Measurements from ENCODE around the gene SMYD3. TPM values are rescaled to one million over a fixed set of nuclear protein-coding genes. Genes with fewer than 3 reads are reported as not detected.

SMYD3 gene
- total and polyA plus RNA-seq, 9 of the 15 experiments (the other 6 are each of a cell fraction or from before 2014, with no cell fraction given) = 128 to 440 (median 197) TPM

- DNase-seq (ENCODE audit: extremely low read depth in 1 of 4, low spot score in 3 of 4) = no peak
- intact Hi-C loops (cut with micrococcal nuclease) = loop anchor here (10.0 kb wide), 1 partner anchor 274 kb away; no protein-coding TSS in a partner anchor
- no peaks in the 10 kb centered on the region for H3K9me1 ChIP-seq (ENCODE audit: control insufficient read depth, insufficient read depth, low read length)
- no peaks in the 10 kb centered on the region for H4K20me1 ChIP-seq (replicated peaks; ENCODE audit: control insufficient read depth, insufficient read depth, low read length)
- no peak overlapping the region for H3K4me3 ChIP-seq
- FAIRE-seq = no peak
- H2AFZ ChIP-seq (ENCODE audit: low read depth, low read length) = no peak overlapping the region
- no peaks in the 10 kb centered on the region for H3K27me3 ChIP-seq (ENCODE audit: control insufficient read depth in 2 of 2, insufficient read depth in 2 of 2, low read length in 2 of 2)
- no peaks in the 10 kb centered on the region for H3K36me3 ChIP-seq (ENCODE audit: control insufficient read depth, insufficient read depth, low read length)
- in situ Hi-C loops (cut with MboI) = no loop called here
- no peak overlapping the region for H3K27ac ChIP-seq (ENCODE audit: extremely low read depth, low read depth, low read length)
- no peaks in the 10 kb centered on the region for H3K9me3 ChIP-seq (replicated peaks; ENCODE audit: control insufficient read depth, insufficient read depth, low read depth, low read length)
- ChIA-PET CTCF (ENCODE audit: low intra/inter-chr PET ratio) (no interaction called here), POLR2A (no interaction called here)
- H3K79me2 ChIP-seq (ENCODE audit: control insufficient read depth, insufficient read depth, low read length) = no peaks in the 10 kb centered on the region
- no peak for ATAC-seq
- no TSS peak for BruUV-seq (replicated peaks)
- TF ChIP-seq ZNF280B (CRISPR knock-in tag; IDR thresholded peaks at IDR 0.05) (no peak), MAFG (tag; conservative IDR thresholded peaks at IDR 0.05) (peak; percentile 68), MAFK (IDR thresholded peaks at IDR 0.05; ENCODE audit: low read length) (peak; percentile 65), MAFF (IDR thresholded peaks at IDR 0.05; ENCODE audit: low read length) (peak; percentile 74), ZNF316 (IDR thresholded peaks at IDR 0.05) (peak; percentile 85), C11orf30 (IDR thresholded peaks at IDR 0.05; ENCODE audit: low read depth) (peak; percentile 74), KLF10 (CRISPR knock-in tag; IDR thresholded peaks at IDR 0.05) (no peak), ZC3H11A (IDR thresholded peaks at IDR 0.05; ENCODE audit: low read depth, low read length) (no peak)
- H3K4me1 ChIP-seq (replicated peaks in 1 of 2; ENCODE audit: control insufficient read depth in 2 of 2, insufficient read depth in 2 of 2, low read length in 2 of 2) = peaks cover 0 to 13% of the 10 kb centered on the region in 2 experiments; a peak in 3 of 5 replicates
- no peak overlapping the region for H3K9ac ChIP-seq (ENCODE audit: insufficient read depth in 1 of 2, low read depth in 2 of 2, low read length in 2 of 2)
- 50% methylated on average over 6 of the region's 6 CpGs for WGBS (ENCODE audit: insufficient coverage, low coverage, missing lambda C conversion rate)
- H3K4me2 ChIP-seq (ENCODE audit: insufficient read depth, low read length) = no peak overlapping the region
Measured at GRCh38 chr1:246300626-246301549, 206.2 kb downstream of the SMYD3 start.

Data from K562 (cell line).